HepG2 (cell line): ENCODE data around the gene PANK3. TPM values are rescaled to one million over a fixed set of nuclear protein-coding genes. Genes with fewer than 3 reads are reported as not detected.

ENCODE experiments used
- KLF11 ChIP-seq: IDR thresholded peaks from 2 replicates; pipeline ENCODE4 v1.6.1; 2016; ENCODE audit warnings: missing compliant biosample characterization
- LCORL ChIP-seq, 2 experiments: fragments of 450-650 bp in 1 of 2; sonication (generic) in 1 of 2; formaldehyde crosslinking in 1 of 2; IDR thresholded peaks; 2 replicates each; pipeline versions ENCODE4 v1.5.0 to v1.6.1; 2017 to 2020; ENCODE audit warnings: antibody characterized with exemption in 1 of 2, missing genetic modification reagents in 1 of 2
- NFIC ChIP-seq: IDR thresholded peaks from 2 replicates; pipeline ENCODE4 v1.6.1; 2012; ENCODE audit warnings: mild to moderate bottlenecking, low read length, inconsistent platforms
- PAWR ChIP-seq: sonication (generic); formaldehyde crosslinking; IDR thresholded peaks from 2 replicates; pipeline ENCODE4 v1.4.0; 2020; ENCODE audit warnings: missing genetic modification reagents, mild to moderate bottlenecking, borderline replicate concordance
- PLSCR1 ChIP-seq: sonication (generic); formaldehyde crosslinking; IDR thresholded peaks from 2 replicates; pipeline ENCODE4 v1.5.0; 2020; ENCODE audit warnings: missing genetic modification reagents, mild to moderate bottlenecking, borderline replicate concordance
- ZFAT ChIP-seq: sonication (generic); formaldehyde crosslinking; conservative IDR thresholded peaks from 2 replicates; pipeline ENCODE4 v1.8.1; 2023; ENCODE audit warnings: missing genetic modification reagents, inconsistent platforms
- ZKSCAN5 ChIP-seq: sonication (generic); formaldehyde crosslinking; IDR thresholded peaks from 2 replicates; pipeline ENCODE4 v1.5.1; 2020; ENCODE audit warnings: mild to moderate bottlenecking, missing genetic modification reagents
- ZMAT3 ChIP-seq: sonication (generic); formaldehyde crosslinking; conservative IDR thresholded peaks from 2 replicates; pipeline ENCODE4 v1.7.0; 2021; ENCODE audit warnings: missing genetic modification reagents
- ZMYM2 ChIP-seq: sonication (generic); formaldehyde crosslinking; IDR thresholded peaks from 2 replicates; pipeline ENCODE4 v1.8.0; 2022; ENCODE audit warnings: mild to moderate bottlenecking, missing genetic modification reagents
- ZNF251 ChIP-seq: sonication (generic); formaldehyde crosslinking; IDR thresholded peaks from 2 replicates; pipeline ENCODE4 v1.9.0; 2021; ENCODE audit warnings: mild to moderate bottlenecking, missing genetic modification reagents
- ZNF282 ChIP-seq: fragments of 450-650 bp; IDR thresholded peaks from 2 replicates; pipeline ENCODE4 v1.6.1; 2018; ENCODE audit not compliant: partially characterized antibody
- ZNF30 ChIP-seq: sonication (generic); formaldehyde crosslinking; IDR thresholded peaks from 2 replicates; pipeline ENCODE4 v1.5.0; 2020; ENCODE audit warnings: mild to moderate bottlenecking, missing genetic modification reagents
- ZNF33A ChIP-seq: sonication (generic); formaldehyde crosslinking; IDR thresholded peaks from 2 replicates; pipeline ENCODE4 v1.5.1; 2020; ENCODE audit warnings: missing genetic modification reagents, mild to moderate bottlenecking, moderate library complexity, borderline replicate concordance
- ZNF354B ChIP-seq: sonication (generic); formaldehyde crosslinking; IDR thresholded peaks from 2 replicates; pipeline ENCODE4 v1.8.0; 2022; ENCODE audit warnings: mild to moderate bottlenecking, missing genetic modification reagents
- ZNF563 ChIP-seq: sonication (generic); formaldehyde crosslinking; IDR thresholded peaks from 2 replicates; pipeline ENCODE4 v1.8.0; 2022; ENCODE audit warnings: mild to moderate bottlenecking, moderate library complexity, missing genetic modification reagents
- ZNF572 ChIP-seq: sonication (generic); formaldehyde crosslinking; IDR thresholded peaks from 2 replicates; pipeline ENCODE4 v1.5.1; 2020; ENCODE audit warnings: mild to moderate bottlenecking, missing genetic modification reagents
- ZNF605 ChIP-seq: sonication (generic); formaldehyde crosslinking; IDR thresholded peaks from 2 replicates; pipeline ENCODE4 v1.8.0; 2022; ENCODE audit warnings: mild to moderate bottlenecking, missing genetic modification reagents
- ZNF790 ChIP-seq: sonication (generic); formaldehyde crosslinking; IDR thresholded peaks from 2 replicates; pipeline ENCODE4 v1.8.0; 2022; ENCODE audit warnings: missing genetic modification reagents, mild to moderate bottlenecking, borderline replicate concordance
- polyA plus RNA-seq, 8 experiments: library from polyadenylated mRNA; depleted of rRNA in 3 of 8; stranded (reverse) in 7 of 8; unstranded in 1 of 8; fragments of >200 nt; fragmentation: Illumina TruSeq in 4 of 8; extraction: Trizol in 4 of 8; gene quantifications; 2 replicates each; pipeline versions ENCODE4 v1.2.1 to v1.2.3, GENCODE V29; 2011 to 2016; ENCODE audit warnings: low read depth in 4 of 8, missing spikeins in 1 of 8, mixed read lengths in 1 of 8; ENCODE audit not compliant: insufficient read depth in 1 of 8
- total RNA-seq, 5 experiments: library from RNA; depleted of rRNA; stranded (reverse); fragments of >200 nt; fragmentation: Illumina TruSeq; extraction: Trizol; gene quantifications; 2 replicates each; pipeline ENCODE4 v1.2.3, GENCODE V29; 2016; ENCODE audit warnings: low read depth in 1 of 5
- TF ChIP-seq, protein P1 (sequence below): sonication (generic); formaldehyde crosslinking; IDR thresholded peaks from 2 replicates; pipeline ENCODE4 v1.9.0; 2021; ENCODE audit warnings: missing genetic modification reagents, mild to moderate bottlenecking, borderline replicate concordance
- TF ChIP-seq, protein P2 (sequence below): sonication (generic); formaldehyde crosslinking; IDR thresholded peaks from 2 replicates; pipeline ENCODE4 v1.9.0; 2021; ENCODE audit warnings: mild to moderate bottlenecking, missing genetic modification reagents

Gene PANK3
- total and polyA plus RNA-seq, 2 of the 13 experiments (the other 11 are each of a cell fraction or from before 2014, with no cell fraction given): 26.9 to 69.5 TPM

DNA sequence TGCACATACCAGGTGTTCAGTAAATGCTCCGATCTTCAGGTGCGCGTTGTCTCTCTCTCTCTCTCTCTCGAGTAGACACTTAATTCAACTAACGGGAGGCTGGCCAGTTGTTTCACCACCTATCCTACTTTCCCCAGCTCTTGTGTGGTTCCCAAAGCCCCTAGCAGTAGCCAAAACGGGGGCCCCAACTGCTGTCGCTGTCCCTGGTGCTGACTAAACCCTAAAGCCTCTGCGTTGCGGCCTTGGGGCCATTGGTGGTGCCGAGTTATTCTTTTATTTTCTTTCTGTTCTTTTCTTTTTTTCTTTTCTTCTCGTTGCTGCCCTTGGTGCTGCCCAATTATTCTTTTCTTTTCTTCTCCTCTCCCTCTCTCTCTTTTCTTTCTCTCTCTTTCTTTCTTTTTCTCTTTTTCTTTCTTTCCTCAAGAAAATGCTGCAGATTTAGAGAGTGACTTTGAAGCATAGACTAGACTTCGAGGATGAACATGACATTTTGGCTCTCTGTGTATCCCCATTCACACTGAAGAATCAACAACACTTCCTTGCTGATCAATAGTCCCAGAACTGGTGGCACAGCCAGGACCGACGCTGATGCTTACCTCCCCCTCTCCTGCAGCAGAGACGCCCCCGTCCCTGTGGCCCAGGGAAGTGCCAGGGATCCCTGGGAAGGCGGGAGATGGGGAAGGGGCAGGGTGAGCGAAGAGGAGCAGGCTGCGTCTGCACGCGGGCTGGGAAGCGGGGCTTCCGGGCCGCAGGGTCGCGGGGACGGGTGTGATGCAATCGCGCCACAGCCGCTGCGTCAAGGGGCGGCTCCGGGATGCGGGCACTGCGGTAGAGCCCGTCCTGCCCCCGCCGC is 50.4 kb downstream of the PANK3 start, which contains the start of gene FBLL1 (continued):
- TF ChIP-seq, protein P1, sequence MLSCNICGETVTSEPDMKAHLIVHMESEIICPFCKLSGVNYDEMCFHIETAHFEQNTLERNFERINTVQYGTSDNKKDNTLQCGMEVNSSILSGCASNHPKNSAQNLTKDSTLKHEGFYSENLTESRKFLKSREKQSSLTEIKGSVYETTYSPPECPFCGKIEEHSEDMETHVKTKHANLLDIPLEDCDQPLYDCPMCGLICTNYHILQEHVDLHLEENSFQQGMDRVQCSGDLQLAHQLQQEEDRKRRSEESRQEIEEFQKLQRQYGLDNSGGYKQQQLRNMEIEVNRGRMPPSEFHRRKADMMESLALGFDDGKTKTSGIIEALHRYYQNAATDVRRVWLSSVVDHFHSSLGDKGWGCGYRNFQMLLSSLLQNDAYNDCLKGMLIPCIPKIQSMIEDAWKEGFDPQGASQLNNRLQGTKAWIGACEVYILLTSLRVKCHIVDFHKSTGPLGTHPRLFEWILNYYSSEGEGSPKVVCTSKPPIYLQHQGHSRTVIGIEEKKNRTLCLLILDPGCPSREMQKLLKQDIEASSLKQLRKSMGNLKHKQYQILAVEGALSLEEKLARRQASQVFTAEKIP: no peak
- TF ChIP-seq, protein P2, sequence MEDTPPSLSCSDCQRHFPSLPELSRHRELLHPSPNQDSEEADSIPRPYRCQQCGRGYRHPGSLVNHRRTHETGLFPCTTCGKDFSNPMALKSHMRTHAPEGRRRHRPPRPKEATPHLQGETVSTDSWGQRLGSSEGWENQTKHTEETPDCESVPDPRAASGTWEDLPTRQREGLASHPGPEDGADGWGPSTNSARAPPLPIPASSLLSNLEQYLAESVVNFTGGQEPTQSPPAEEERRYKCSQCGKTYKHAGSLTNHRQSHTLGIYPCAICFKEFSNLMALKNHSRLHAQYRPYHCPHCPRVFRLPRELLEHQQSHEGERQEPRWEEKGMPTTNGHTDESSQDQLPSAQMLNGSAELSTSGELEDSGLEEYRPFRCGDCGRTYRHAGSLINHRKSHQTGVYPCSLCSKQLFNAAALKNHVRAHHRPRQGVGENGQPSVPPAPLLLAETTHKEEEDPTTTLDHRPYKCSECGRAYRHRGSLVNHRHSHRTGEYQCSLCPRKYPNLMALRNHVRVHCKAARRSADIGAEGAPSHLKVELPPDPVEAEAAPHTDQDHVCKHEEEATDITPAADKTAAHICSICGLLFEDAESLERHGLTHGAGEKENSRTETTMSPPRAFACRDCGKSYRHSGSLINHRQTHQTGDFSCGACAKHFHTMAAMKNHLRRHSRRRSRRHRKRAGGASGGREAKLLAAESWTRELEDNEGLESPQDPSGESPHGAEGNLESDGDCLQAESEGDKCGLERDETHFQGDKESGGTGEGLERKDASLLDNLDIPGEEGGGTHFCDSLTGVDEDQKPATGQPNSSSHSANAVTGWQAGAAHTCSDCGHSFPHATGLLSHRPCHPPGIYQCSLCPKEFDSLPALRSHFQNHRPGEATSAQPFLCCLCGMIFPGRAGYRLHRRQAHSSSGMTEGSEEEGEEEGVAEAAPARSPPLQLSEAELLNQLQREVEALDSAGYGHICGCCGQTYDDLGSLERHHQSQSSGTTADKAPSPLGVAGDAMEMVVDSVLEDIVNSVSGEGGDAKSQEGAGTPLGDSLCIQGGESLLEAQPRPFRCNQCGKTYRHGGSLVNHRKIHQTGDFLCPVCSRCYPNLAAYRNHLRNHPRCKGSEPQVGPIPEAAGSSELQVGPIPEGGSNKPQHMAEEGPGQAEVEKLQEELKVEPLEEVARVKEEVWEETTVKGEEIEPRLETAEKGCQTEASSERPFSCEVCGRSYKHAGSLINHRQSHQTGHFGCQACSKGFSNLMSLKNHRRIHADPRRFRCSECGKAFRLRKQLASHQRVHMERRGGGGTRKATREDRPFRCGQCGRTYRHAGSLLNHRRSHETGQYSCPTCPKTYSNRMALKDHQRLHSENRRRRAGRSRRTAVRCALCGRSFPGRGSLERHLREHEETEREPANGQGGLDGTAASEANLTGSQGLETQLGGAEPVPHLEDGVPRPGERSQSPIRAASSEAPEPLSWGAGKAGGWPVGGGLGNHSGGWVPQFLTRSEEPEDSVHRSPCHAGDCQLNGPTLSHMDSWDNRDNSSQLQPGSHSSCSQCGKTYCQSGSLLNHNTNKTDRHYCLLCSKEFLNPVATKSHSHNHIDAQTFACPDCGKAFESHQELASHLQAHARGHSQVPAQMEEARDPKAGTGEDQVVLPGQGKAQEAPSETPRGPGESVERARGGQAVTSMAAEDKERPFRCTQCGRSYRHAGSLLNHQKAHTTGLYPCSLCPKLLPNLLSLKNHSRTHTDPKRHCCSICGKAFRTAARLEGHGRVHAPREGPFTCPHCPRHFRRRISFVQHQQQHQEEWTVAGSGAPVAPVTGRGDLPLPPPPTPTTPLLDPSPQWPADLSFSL: no peak
- no peak for TF ChIP-seq ZNF354B (CRISPR knock-in tag)
- TF ChIP-seq ZMYM2: no peak
- no peak for TF ChIP-seq ZNF282
- no peak for TF ChIP-seq ZNF572
- 0 out of 2 replicates have a peak, but pooled peaks have one; percentile 27 for TF ChIP-seq ZNF30
- TF ChIP-seq PAWR (CRISPR knock-in tag): no peak
- no peak for TF ChIP-seq NFIC
- TF ChIP-seq ZMAT3 (CRISPR knock-in tag): no peak
- no peak for TF ChIP-seq LCORL (IDR thresholded peaks at IDR 0.05)
- no peak for TF ChIP-seq LCORL (CRISPR knock-in tag; IDR thresholded peaks at IDR 0.05)
- TF ChIP-seq ZNF33A (CRISPR knock-in tag): no peak
- no peak for TF ChIP-seq PLSCR1
- no peak for TF ChIP-seq ZNF251 (CRISPR knock-in tag)
- TF ChIP-seq KLF11 (CRISPR knock-in tag): peak; percentile 92
- TF ChIP-seq ZFAT (CRISPR knock-in tag): no peak
- peak; percentile 55; the same call in 1 of the 2 replicates for TF ChIP-seq ZNF563 (CRISPR knock-in tag)
- TF ChIP-seq ZKSCAN5: no peak
- TF ChIP-seq ZNF605 (CRISPR knock-in tag): no peak
- 0 out of 2 replicates have a peak, but pooled peaks have one; percentile 37 for TF ChIP-seq ZNF790 (CRISPR knock-in tag)
